GM23338 (cell line): Measurements from ENCODE around the gene PHTF2. TPM values are rescaled to one million over a fixed set of nuclear protein-coding genes. Genes with fewer than 3 reads are reported as not detected.

Source experiments
- ATAC-seq: fragments of 200-7000 bp; cut with Tn5 transposase; 3 replicates; pipeline ENCODE4 v1.9.1; 2020
- DNase-seq: peaks from one replicate; pipeline ENCODE4 v3.0.0-alpha.2; 2015; ENCODE audit warnings: low spot score
- H2AFZ ChIP-seq: fragments of 200-600 bp; sonication (generic); 2 replicates; pipeline ENCODE4 v1.8.0; 2016; ENCODE audit warnings: antibody characterized with exemption, mild to moderate bottlenecking, moderate library complexity
- H3F3A ChIP-seq: fragments of 200-600 bp; sonication (generic); replicated peaks from 2 replicates; pipeline ENCODE4 v1.8.0; 2017; ENCODE audit warnings: antibody characterized with exemption, mixed run types, low read depth
- H3K27ac ChIP-seq: fragments of 200-600 bp; sonication (generic); 2 replicates; pipeline ENCODE4 v1.6.1; 2016; ENCODE audit warnings: low read depth
- H3K27me3 ChIP-seq: fragments of 200-600 bp; sonication (generic); 2 replicates; pipeline ENCODE4 v1.8.0; 2016; ENCODE audit warnings: mild to moderate bottlenecking, mixed run types, moderate library complexity; ENCODE audit not compliant: insufficient read depth
- H3K36me3 ChIP-seq: fragments of 200-600 bp; sonication (generic); 2 replicates; pipeline ENCODE4 v1.8.0; 2016; ENCODE audit warnings: mild to moderate bottlenecking; ENCODE audit not compliant: insufficient read depth
- H3K4me1 ChIP-seq: fragments of 200-600 bp; sonication (generic); 2 replicates; pipeline ENCODE4 v1.8.0; 2016; ENCODE audit warnings: mild to moderate bottlenecking, moderate library complexity; ENCODE audit not compliant: insufficient read depth
- H3K4me2 ChIP-seq: fragments of 200-600 bp; sonication (generic); 2 replicates; pipeline ENCODE4 v1.7.1; 2017; ENCODE audit warnings: mixed run types
- H3K4me3 ChIP-seq: fragments of 200-600 bp; sonication (generic); 2 replicates; pipeline ENCODE4 v1.6.1; 2016; ENCODE audit warnings: mixed run types
- H3K79me2 ChIP-seq: fragments of 200-600 bp; sonication (generic); replicated peaks from 2 replicates; pipeline ENCODE4 v1.8.0; 2017; ENCODE audit warnings: mild to moderate bottlenecking; ENCODE audit not compliant: insufficient read depth
- H3K9me2 ChIP-seq: fragments of 200-600 bp; sonication (generic); 2 replicates; pipeline ENCODE4 v1.8.0; 2017; ENCODE audit not compliant: insufficient read depth
- H4K20me1 ChIP-seq: fragments of 200-600 bp; sonication (generic); replicated peaks from 2 replicates; pipeline ENCODE4 v1.8.0; 2017; ENCODE audit warnings: mild to moderate bottlenecking; ENCODE audit not compliant: insufficient read depth
- H3K27ac Mint-ChIP-seq: 2 replicates; pipeline ENCODE4 v1.8.0; 2020; ENCODE audit warnings: inconsistent platforms, mild to moderate bottlenecking, moderate library complexity, mixed read lengths
- H3K27me3 Mint-ChIP-seq: 3 replicates; pipeline ENCODE4 v1.8.0; 2022; ENCODE audit warnings: low read depth, mild to moderate bottlenecking, moderate library complexity, mixed read lengths, inconsistent platforms; ENCODE audit not compliant: insufficient read depth, poor library complexity
- H3K36me3 Mint-ChIP-seq: 3 replicates; pipeline ENCODE4 v1.8.0; 2021; ENCODE audit warnings: low read depth, mild to moderate bottlenecking, inconsistent platforms, moderate library complexity, mixed read lengths
- H3K4me1 Mint-ChIP-seq: 3 replicates; pipeline ENCODE4 v1.8.0; 2020; ENCODE audit warnings: mild to moderate bottlenecking, inconsistent platforms, mixed read lengths
- H3K4me3 Mint-ChIP-seq: 3 replicates; pipeline ENCODE4 v1.8.0; 2021; ENCODE audit warnings: moderate library complexity, mild to moderate bottlenecking, inconsistent platforms, mixed read lengths
- H3K9me3 Mint-ChIP-seq: 3 replicates; pipeline ENCODE4 v1.8.0; 2020; ENCODE audit warnings: moderate library complexity, mild to moderate bottlenecking, inconsistent platforms, mixed read lengths
- CREB1 ChIP-seq: fragments of 250-450 bp; sonication (Bioruptor Pico); IDR thresholded peaks from 2 replicates; pipeline ENCODE4 v1.5.0; 2020; ENCODE audit warnings: low read depth, mild to moderate bottlenecking, moderate library complexity
- EZH2 ChIP-seq: fragments of 200-600 bp; sonication (generic); IDR thresholded peaks from one replicate; pipeline ENCODE4 v1.8.0; 2017; ENCODE audit warnings: antibody characterized with exemption, mild to moderate bottlenecking, low read depth; ENCODE audit not compliant: unreplicated experiment
- EZH2phosphoT487 ChIP-seq: fragments of 200-600 bp; sonication (generic); IDR thresholded peaks from one replicate; pipeline ENCODE4 v1.8.1; 2018; ENCODE audit warnings: antibody characterized with exemption; ENCODE audit not compliant: unreplicated experiment
- JUNB ChIP-seq: IDR thresholded peaks from one replicate; pipeline ENCODE4 v1.6.1; 2016; ENCODE audit warnings: antibody characterized with exemption; ENCODE audit not compliant: unreplicated experiment
- NANOG ChIP-seq: IDR thresholded peaks from 2 replicates; pipeline ENCODE4 v1.6.1; 2016; ENCODE audit warnings: antibody characterized with exemption, borderline replicate concordance
- POLR2AphosphoS5 ChIP-seq: IDR thresholded peaks from 2 replicates; pipeline ENCODE4 v1.6.1; 2016; ENCODE audit warnings: antibody characterized with exemption, low read depth
- REST ChIP-seq: IDR thresholded peaks from one replicate; pipeline ENCODE4 v1.6.1; 2018; ENCODE audit warnings: antibody characterized with exemption; ENCODE audit not compliant: unreplicated experiment
- STAT1 ChIP-seq: IDR thresholded peaks from one replicate; pipeline ENCODE4 v1.6.1; 2016; ENCODE audit warnings: antibody characterized with exemption; ENCODE audit not compliant: unreplicated experiment
- ZNF114 ChIP-seq: fragments of 250-450 bp; sonication (Bioruptor Pico); IDR thresholded peaks from 2 replicates; pipeline ENCODE4 v1.5.0; 2020; ENCODE audit warnings: mild to moderate bottlenecking, moderate library complexity
- ZNF331 ChIP-seq: fragments of 250-450 bp; sonication (Bioruptor Pico); IDR thresholded peaks from 2 replicates; pipeline ENCODE4 v1.5.0; 2020; ENCODE audit warnings: low read depth, mild to moderate bottlenecking, moderate library complexity
- polyA plus RNA-seq: library from polyadenylated mRNA; unstranded; fragments of >200 nt; fragmentation: Nextera tagmentation; extraction: Ambion mirVana; gene quantifications from 2 replicates; pipeline ENCODE4 v1.2.1, GENCODE V29; 2016
- total RNA-seq: library from RNA; depleted of rRNA; stranded (reverse); fragments of >200 nt; shearing (Covaris generic); gene quantifications from 2 replicates; pipeline ENCODE4 v1.2.3, GENCODE V29; 2014
- TF ChIP-seq, protein P1 (sequence below): fragments of 250-450 bp; sonication (Bioruptor Pico); IDR thresholded peaks from 2 replicates; pipeline ENCODE4 v1.5.0; 2020; ENCODE audit warnings: mild to moderate bottlenecking, moderate library complexity
- TF ChIP-seq, protein P2 (sequence below): IDR thresholded peaks from 2 replicates; pipeline ENCODE4 v1.6.1; 2016; ENCODE audit warnings: antibody characterized with exemption
- TF ChIP-seq, protein P3 (sequence below), 2 experiments: fragments of 200-600 bp in 1 of 2; sonication (generic) in 1 of 2; conservative IDR thresholded peaks; 2 replicates each; pipeline versions ENCODE4 v1.5.1 to v1.6.1; 2016 to 2017; ENCODE audit warnings: antibody characterized with exemption in 2 of 2, low read depth in 2 of 2, mild to moderate bottlenecking in 2 of 2, moderate library complexity in 1 of 2

PHTF2 gene
- total and polyA plus RNA-seq, 2 experiments from 2014 or later: 14.6 to 24.1 TPM

GRCh38 chr7:77877791-77878190, 79.2 kb downstream of the PHTF2 start:
- H3K9me3 Mint-ChIP-seq: peaks cover 2% of the 10 kb centered on the region; the same call in 2 of the 3 replicates
- no peaks in the 10 kb centered on the region for H3K79me2 ChIP-seq
- DNase-seq (no peak), ATAC-seq (no peak)
- no peak overlapping the region for H3K4me2 ChIP-seq
- peaks cover 12% of the 10 kb centered on the region for H3K4me1 Mint-ChIP-seq
- no peaks in the 10 kb centered on the region for H3K27me3 ChIP-seq
- no peak overlapping the region for H3K27ac ChIP-seq
- peaks cover 2% of the 10 kb centered on the region for H3K27me3 Mint-ChIP-seq
- H3K4me3 ChIP-seq: no peak overlapping the region
- no peak overlapping the region for H3K27ac Mint-ChIP-seq
- no peaks in the 10 kb centered on the region; the same call in 1 of the 2 replicates for H3F3A ChIP-seq
- TF ChIP-seq JUNB: no peak
- no peak for TF ChIP-seq EZH2
- no peak for TF ChIP-seq STAT1
- no peak for TF ChIP-seq CREB1 (CRISPR knock-in tag)
- TF ChIP-seq, protein P1, sequence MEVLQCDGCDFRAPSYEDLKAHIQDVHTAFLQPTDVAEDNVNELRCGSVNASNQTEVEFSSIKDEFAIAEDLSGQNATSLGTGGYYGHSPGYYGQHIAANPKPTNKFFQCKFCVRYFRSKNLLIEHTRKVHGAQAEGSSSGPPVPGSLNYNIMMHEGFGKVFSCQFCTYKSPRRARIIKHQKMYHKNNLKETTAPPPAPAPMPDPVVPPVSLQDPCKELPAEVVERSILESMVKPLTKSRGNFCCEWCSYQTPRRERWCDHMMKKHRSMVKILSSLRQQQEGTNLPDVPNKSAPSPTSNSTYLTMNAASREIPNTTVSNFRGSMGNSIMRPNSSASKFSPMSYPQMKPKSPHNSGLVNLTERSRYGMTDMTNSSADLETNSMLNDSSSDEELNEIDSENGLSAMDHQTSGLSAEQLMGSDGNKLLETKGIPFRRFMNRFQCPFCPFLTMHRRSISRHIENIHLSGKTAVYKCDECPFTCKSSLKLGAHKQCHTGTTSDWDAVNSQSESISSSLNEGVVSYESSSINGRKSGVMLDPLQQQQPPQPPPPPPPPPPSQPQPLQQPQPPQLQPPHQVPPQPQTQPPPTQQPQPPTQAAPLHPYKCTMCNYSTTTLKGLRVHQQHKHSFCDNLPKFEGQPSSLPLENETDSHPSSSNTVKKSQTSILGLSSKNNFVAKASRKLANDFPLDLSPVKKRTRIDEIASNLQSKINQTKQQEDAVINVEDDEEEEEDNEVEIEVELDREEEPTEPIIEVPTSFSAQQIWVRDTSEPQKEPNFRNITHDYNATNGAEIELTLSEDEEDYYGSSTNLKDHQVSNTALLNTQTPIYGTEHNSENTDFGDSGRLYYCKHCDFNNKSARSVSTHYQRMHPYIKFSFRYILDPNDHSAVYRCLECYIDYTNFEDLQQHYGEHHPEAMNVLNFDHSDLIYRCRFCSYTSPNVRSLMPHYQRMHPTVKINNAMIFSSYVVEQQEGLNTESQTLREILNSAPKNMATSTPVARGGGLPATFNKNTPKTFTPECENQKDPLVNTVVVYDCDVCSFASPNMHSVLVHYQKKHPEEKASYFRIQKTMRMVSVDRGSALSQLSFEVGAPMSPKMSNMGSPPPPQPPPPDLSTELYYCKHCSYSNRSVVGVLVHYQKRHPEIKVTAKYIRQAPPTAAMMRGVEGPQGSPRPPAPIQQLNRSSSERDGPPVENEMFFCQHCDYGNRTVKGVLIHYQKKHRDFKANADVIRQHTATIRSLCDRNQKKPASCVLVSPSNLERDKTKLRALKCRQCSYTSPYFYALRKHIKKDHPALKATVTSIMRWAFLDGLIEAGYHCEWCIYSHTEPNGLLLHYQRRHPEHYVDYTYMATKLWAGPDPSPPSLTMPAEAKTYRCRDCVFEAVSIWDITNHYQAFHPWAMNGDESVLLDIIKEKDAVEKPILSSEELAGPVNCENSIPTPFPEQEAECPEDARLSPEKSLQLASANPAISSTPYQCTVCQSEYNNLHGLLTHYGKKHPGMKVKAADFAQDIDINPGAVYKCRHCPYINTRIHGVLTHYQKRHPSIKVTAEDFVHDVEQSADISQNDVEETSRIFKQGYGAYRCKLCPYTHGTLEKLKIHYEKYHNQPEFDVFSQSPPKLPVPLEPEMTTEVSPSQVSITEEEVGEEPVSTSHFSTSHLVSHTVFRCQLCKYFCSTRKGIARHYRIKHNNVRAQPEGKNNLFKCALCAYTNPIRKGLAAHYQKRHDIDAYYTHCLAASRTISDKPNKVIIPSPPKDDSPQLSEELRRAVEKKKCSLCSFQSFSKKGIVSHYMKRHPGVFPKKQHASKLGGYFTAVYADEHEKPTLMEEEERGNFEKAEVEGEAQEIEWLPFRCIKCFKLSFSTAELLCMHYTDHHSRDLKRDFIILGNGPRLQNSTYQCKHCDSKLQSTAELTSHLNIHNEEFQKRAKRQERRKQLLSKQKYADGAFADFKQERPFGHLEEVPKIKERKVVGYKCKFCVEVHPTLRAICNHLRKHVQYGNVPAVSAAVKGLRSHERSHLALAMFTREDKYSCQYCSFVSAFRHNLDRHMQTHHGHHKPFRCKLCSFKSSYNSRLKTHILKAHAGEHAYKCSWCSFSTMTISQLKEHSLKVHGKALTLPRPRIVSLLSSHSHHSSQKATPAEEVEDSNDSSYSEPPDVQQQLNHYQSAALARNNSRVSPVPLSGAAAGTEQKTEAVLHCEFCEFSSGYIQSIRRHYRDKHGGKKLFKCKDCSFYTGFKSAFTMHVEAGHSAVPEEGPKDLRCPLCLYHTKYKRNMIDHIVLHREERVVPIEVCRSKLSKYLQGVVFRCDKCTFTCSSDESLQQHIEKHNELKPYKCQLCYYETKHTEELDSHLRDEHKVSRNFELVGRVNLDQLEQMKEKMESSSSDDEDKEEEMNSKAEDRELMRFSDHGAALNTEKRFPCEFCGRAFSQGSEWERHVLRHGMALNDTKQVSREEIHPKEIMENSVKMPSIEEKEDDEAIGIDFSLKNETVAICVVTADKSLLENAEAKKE (CRISPR knock-in tag): no peak
- TF ChIP-seq ZNF331 (CRISPR knock-in tag): no peak
- TF ChIP-seq ZNF114: no peak
- TF ChIP-seq POLR2AphosphoS5: no peak
- TF ChIP-seq, protein P2, sequence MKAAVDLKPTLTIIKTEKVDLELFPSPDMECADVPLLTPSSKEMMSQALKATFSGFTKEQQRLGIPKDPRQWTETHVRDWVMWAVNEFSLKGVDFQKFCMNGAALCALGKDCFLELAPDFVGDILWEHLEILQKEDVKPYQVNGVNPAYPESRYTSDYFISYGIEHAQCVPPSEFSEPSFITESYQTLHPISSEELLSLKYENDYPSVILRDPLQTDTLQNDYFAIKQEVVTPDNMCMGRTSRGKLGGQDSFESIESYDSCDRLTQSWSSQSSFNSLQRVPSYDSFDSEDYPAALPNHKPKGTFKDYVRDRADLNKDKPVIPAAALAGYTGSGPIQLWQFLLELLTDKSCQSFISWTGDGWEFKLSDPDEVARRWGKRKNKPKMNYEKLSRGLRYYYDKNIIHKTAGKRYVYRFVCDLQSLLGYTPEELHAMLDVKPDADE: no peak
- TF ChIP-seq, protein P3, sequence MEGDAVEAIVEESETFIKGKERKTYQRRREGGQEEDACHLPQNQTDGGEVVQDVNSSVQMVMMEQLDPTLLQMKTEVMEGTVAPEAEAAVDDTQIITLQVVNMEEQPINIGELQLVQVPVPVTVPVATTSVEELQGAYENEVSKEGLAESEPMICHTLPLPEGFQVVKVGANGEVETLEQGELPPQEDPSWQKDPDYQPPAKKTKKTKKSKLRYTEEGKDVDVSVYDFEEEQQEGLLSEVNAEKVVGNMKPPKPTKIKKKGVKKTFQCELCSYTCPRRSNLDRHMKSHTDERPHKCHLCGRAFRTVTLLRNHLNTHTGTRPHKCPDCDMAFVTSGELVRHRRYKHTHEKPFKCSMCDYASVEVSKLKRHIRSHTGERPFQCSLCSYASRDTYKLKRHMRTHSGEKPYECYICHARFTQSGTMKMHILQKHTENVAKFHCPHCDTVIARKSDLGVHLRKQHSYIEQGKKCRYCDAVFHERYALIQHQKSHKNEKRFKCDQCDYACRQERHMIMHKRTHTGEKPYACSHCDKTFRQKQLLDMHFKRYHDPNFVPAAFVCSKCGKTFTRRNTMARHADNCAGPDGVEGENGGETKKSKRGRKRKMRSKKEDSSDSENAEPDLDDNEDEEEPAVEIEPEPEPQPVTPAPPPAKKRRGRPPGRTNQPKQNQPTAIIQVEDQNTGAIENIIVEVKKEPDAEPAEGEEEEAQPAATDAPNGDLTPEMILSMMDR (conservative IDR thresholded peaks at IDR 0.05; ENCODE audit: low read depth in 2 of 2): no peak
- no peak for TF ChIP-seq REST
- no peak for TF ChIP-seq NANOG
- TF ChIP-seq EZH2phosphoT487: no peak
- H3K36me3 ChIP-seq: no peaks in the 10 kb centered on the region
- H3K36me3 Mint-ChIP-seq: no peaks in the 10 kb centered on the region; the same call in 2 of the 3 replicates
- no peak overlapping the region for H2AFZ ChIP-seq
- H4K20me1 ChIP-seq: no peaks in the 10 kb centered on the region
- H3K4me3 Mint-ChIP-seq: no peak overlapping the region
- 0 out of 2 replicates have a peak, but pooled peaks cover 5% of the 10 kb centered on the region for H3K9me2 ChIP-seq
- peaks cover 7% of the 10 kb centered on the region; the same call in 1 of the 2 replicates for H3K4me1 ChIP-seq
